HG02970 (cell line): Measurements from ENCODE around the gene ZNF785.
"Not testable (repeated sequence)": the region's sequence is repeated elsewhere in the genome, so short reads cannot be mapped to it uniquely, and the experiment has no call there.

ENCODE experiments used
- ATAC-seq: cut with Tn5 transposase; IDR thresholded peaks from one replicate; pipeline ENCODE4 v1.9.1; 2021; ENCODE audit warnings: mild to moderate bottlenecking, moderate library complexity, moderate number of reproducible peaks; ENCODE audit not compliant: unreplicated experiment, low FRiP score

The ZNF785 gene

GRCh38 chr16:30603945-30604315 lies 18.4 kb upstream of the ZNF785 start:
- no peak for ATAC-seq

GRCh38 chr16:30602616-30603277 lies 17.2 kb upstream of the ZNF785 start:
- ATAC-seq, result no peak

- no peak for ATAC-seq
These were observed 16.5 kb upstream of the ZNF785 start for GRCh38 chr16:30601966-30602365.

GRCh38 chr16:30600929-30601328 lies 15.4 kb upstream of the ZNF785 start:
- ATAC-seq, result no peak

- ATAC-seq, result no peak
These were observed 14.7 kb upstream of the ZNF785 start for GRCh38 chr16:30600215-30600614.

GRCh38 chr16:30592871-30593270 lies 7.4 kb upstream of the ZNF785 start:
- ATAC-seq, result no peak

- ATAC-seq, result not testable (repeated sequence)
These were observed 5.4 kb upstream of the ZNF785 start for GRCh38 chr16:30590869-30591268.

GRCh38 chr16:30589582-30589981 lies 4.1 kb upstream of the ZNF785 start:
- not testable (repeated sequence) for ATAC-seq

- ATAC-seq, result no peak
These were observed 3.2 kb upstream of the ZNF785 start for GRCh38 chr16:30588651-30589050.

GRCh38 chr16:30585022-30585399 lies 486 bp downstream of the ZNF785 start:
- peak; percentile 29 for ATAC-seq

GRCh38 chr16:30582611-30583340 lies 2.7 kb downstream of the ZNF785 start:
- no peak for ATAC-seq

GRCh38 chr16:30581457-30581856 lies 4.0 kb downstream of the ZNF785 start:
- ATAC-seq, result no peak

- no peak for ATAC-seq
These were observed 10.8 kb downstream of the ZNF785 start for GRCh38 chr16:30574678-30575077.

- ATAC-seq, result peak; percentile 61
These were observed 13.8 kb downstream of the ZNF785 start, which contains the start of gene ZNF688 for GRCh38 chr16:30571445-30572322. TSS of gene ZNF688 (minus strand) at chr16:30571714. CDS start at chr16:30571629, 85 bp downstream.

GRCh38 chr16:30570636-30571444 lies 14.7 kb downstream of the ZNF785 start:
- ATAC-seq, result no peak

GRCh38 chr16:30569746-30570635 lies 15.5 kb downstream of the ZNF785 start:
- no peak for ATAC-seq

GRCh38 chr16:30569281-30569680 lies 16.2 kb downstream of the ZNF785 start:
- no peak for ATAC-seq

GRCh38 chr16:30567991-30568638 lies 17.4 kb downstream of the ZNF785 start:
- ATAC-seq, result no peak
